ENCODE data around the gene ITPK1.

The ITPK1 gene

GRCh38 chr14:93016275-93016845 is 99.4 kb downstream of the ITPK1 start:
- ChIA-PET CTCF (no interaction called here), POLR2A (no interaction called here)
- Histone ChIP-seq H3K4me1 (ENCODE audit: control insufficient read depth, insufficient read depth, low read length) (no peaks in the 10 kb centered on the region), H3K4me3 (ENCODE audit: low read depth, low read length) (no peak overlapping the region), H3K27ac (ENCODE audit: extremely low read depth, low read depth, low read length) (no peak overlapping the region), H3K9me3 (ENCODE audit: control insufficient read depth, insufficient read depth, low read depth, low read length) (no peaks in the 10 kb centered on the region), H3K36me3 (ENCODE audit: control insufficient read depth in 2 of 2, insufficient read depth in 1 of 2, low read length in 2 of 2) (peaks cover 0 to 4% of the 10 kb centered on the region in 2 experiments; a peak in 1 of 3 replicates)
- TF ChIP-seq, protein P1, sequence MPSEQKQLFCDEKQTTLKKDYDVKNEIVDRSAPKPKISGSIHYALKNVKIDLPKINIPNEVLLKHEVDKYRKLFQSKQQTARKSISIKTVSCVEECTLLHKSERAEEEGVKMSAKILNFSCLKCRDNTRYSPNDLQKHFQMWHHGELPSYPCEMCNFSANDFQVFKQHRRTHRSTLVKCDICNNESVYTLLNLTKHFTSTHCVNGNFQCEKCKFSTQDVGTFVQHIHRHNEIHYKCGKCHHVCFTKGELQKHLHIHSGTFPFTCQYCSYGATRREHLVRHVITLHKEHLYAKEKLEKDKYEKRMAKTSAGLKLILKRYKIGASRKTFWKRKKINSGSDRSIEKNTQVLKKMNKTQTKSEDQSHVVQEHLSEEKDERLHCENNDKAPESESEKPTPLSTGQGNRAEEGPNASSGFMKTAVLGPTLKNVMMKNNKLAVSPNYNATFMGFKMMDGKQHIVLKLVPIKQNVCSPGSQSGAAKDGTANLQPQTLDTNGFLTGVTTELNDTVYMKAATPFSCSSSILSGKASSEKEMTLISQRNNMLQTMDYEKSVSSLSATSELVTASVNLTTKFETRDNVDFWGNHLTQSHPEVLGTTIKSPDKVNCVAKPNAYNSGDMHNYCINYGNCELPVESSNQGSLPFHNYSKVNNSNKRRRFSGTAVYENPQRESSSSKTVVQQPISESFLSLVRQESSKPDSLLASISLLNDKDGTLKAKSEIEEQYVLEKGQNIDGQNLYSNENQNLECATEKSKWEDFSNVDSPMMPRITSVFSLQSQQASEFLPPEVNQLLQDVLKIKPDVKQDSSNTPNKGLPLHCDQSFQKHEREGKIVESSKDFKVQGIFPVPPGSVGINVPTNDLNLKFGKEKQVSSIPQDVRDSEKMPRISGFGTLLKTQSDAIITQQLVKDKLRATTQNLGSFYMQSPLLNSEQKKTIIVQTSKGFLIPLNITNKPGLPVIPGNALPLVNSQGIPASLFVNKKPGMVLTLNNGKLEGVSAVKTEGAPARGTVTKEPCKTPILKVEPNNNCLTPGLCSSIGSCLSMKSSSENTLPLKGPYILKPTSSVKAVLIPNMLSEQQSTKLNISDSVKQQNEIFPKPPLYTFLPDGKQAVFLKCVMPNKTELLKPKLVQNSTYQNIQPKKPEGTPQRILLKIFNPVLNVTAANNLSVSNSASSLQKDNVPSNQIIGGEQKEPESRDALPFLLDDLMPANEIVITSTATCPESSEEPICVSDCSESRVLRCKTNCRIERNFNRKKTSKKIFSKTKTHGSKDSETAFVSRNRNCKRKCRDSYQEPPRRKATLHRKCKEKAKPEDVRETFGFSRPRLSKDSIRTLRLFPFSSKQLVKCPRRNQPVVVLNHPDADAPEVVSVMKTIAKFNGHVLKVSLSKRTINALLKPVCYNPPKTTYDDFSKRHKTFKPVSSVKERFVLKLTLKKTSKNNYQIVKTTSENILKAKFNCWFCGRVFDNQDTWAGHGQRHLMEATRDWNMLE (tag by site-specific recombination; conservative IDR thresholded peaks at IDR 0.05; ENCODE audit: low read depth): no peak
- no peak for TF ChIP-seq HOXC10 (CRISPR knock-in tag; IDR thresholded peaks at IDR 0.05)
- TF ChIP-seq ZNF140 (tag by site-specific recombination; IDR thresholded peaks at IDR 0.05): no peak
- TF ChIP-seq KLF7 (tag by site-specific recombination; IDR thresholded peaks at IDR 0.05; ENCODE audit: borderline replicate concordance): no peak
- TF ChIP-seq ZNF121 (tag by site-specific recombination; IDR thresholded peaks at IDR 0.05): no peak
- TF ChIP-seq ZNF24 (tag by site-specific recombination; IDR thresholded peaks at IDR 0.05): no peak
- no peak for TF ChIP-seq ZNF555 (tag by site-specific recombination; conservative IDR thresholded peaks at IDR 0.05)
- TF ChIP-seq ZNF146 (tag by site-specific recombination; IDR thresholded peaks at IDR 0.05): no peak
- no peak for TF ChIP-seq ZNF184 (tag by site-specific recombination; IDR thresholded peaks at IDR 0.05)
- no peak for TF ChIP-seq ZNF624 (tag by site-specific recombination; IDR thresholded peaks at IDR 0.05)
- no peak for TF ChIP-seq ZNF292 (tag by site-specific recombination; IDR thresholded peaks at IDR 0.05; ENCODE audit: borderline replicate concordance, low read depth)
- no peak for TF ChIP-seq SETDB1 (IDR thresholded peaks at IDR 0.05; ENCODE audit: insufficient read length, low read length)
- no peak for TF ChIP-seq ZNF548 (tag by site-specific recombination; IDR thresholded peaks at IDR 0.05)
- no peak for TF ChIP-seq GLIS2 (tag by site-specific recombination; IDR thresholded peaks at IDR 0.05)
- TF ChIP-seq ZIC2 (tag by site-specific recombination; IDR thresholded peaks at IDR 0.05): no peak

DNA sequence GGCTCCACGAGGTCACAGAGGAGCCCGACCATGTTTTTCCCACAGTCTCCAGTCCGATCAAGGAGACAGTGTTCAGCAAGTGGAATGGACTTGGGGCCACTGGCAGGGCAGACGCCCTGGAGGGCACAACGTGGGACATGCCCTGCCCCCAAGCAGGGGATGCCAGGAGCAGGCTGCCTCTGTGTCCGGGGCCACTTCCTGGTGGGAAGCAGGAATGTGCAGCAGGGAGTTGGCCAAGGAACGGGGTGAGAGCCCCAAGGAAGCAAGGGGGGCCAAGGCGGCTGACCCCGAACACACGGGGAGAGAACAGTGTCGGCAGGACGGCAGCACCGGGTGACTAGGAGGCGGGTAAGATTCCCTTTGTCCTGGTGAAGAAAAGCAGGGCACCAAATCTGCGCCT is 100.2 kb downstream of the ITPK1 start:
- peaks cover 0 to 4% of the 10 kb centered on the region in 2 experiments; a peak in 1 of 3 replicates for H3K36me3 ChIP-seq (ENCODE audit: control insufficient read depth in 2 of 2, insufficient read depth in 1 of 2, low read length in 2 of 2)
- CTCF ChIA-PET: no interaction called here
- H3K27ac ChIP-seq (ENCODE audit: extremely low read depth, low read depth, low read length): no peak overlapping the region
- POLR2A ChIA-PET: no interaction called here
- no peaks in the 10 kb centered on the region; the same call in 1 of the 2 replicates for H3K4me1 ChIP-seq (ENCODE audit: control insufficient read depth, insufficient read depth, low read length)
- no peak overlapping the region for H3K4me3 ChIP-seq (ENCODE audit: low read depth, low read length)
- H3K9me3 ChIP-seq (ENCODE audit: control insufficient read depth, insufficient read depth, low read depth, low read length): no peaks in the 10 kb centered on the region
- TF ChIP-seq ZNF585B (tag by site-specific recombination; IDR thresholded peaks at IDR 0.05) (no peak), ZNF404 (tag by site-specific recombination; IDR thresholded peaks at IDR 0.05) (no peak), KLF8 (tag by site-specific recombination; IDR thresholded peaks at IDR 0.05) (no peak), TRIM28 (IDR thresholded peaks at IDR 0.05; ENCODE audit: borderline replicate concordance, low read length) (no peak), ZNF555 (tag by site-specific recombination; conservative IDR thresholded peaks at IDR 0.05) (no peak), SCRT2 (tag by site-specific recombination; IDR thresholded peaks at IDR 0.05) (no peak), IKZF3 (tag by site-specific recombination; IDR thresholded peaks at IDR 0.05) (no peak), ZNF560 (tag by site-specific recombination; IDR thresholded peaks at IDR 0.05; ENCODE audit: borderline replicate concordance) (no peak), ZBTB17 (tag by site-specific recombination; IDR thresholded peaks at IDR 0.05) (no peak), MEIS1 (CRISPR knock-in tag; IDR thresholded peaks at IDR 0.05; ENCODE audit: borderline replicate concordance) (no peak), ZNF23 (tag by site-specific recombination; IDR thresholded peaks at IDR 0.05; ENCODE audit: borderline replicate concordance) (no peak), ZNF664 (tag by site-specific recombination; IDR thresholded peaks at IDR 0.05) (no peak)
- TF ChIP-seq, protein P1 (tag by site-specific recombination; conservative IDR thresholded peaks at IDR 0.05; ENCODE audit: low read depth): no peak
- TF ChIP-seq, protein P2, sequence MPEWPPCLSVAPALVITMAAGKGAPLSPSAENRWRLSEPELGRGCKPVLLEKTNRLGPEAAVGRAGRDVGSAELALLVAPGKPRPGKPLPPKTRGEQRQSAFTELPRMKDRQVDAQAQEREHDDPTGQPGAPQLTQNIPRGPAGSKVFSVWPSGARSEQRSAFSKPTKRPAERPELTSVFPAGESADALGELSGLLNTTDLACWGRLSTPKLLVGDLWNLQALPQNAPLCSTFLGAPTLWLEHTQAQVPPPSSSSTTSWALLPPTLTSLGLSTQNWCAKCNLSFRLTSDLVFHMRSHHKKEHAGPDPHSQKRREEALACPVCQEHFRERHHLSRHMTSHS (tag by site-specific recombination; IDR thresholded peaks at IDR 0.05): no peak
